HG02588 (cell line): Measurements from ENCODE around the gene TMIE.

Source experiments
- ATAC-seq: cut with Tn5 transposase; IDR thresholded peaks from one replicate; pipeline ENCODE4 v1.9.1; 2021; ENCODE audit warnings: mild to moderate bottlenecking, moderate library complexity; ENCODE audit not compliant: unreplicated experiment

The TMIE gene, protein sequence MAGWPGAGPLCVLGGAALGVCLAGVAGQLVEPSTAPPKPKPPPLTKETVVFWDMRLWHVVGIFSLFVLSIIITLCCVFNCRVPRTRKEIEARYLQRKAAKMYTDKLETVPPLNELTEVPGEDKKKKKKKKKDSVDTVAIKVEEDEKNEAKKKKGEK

DNA sequence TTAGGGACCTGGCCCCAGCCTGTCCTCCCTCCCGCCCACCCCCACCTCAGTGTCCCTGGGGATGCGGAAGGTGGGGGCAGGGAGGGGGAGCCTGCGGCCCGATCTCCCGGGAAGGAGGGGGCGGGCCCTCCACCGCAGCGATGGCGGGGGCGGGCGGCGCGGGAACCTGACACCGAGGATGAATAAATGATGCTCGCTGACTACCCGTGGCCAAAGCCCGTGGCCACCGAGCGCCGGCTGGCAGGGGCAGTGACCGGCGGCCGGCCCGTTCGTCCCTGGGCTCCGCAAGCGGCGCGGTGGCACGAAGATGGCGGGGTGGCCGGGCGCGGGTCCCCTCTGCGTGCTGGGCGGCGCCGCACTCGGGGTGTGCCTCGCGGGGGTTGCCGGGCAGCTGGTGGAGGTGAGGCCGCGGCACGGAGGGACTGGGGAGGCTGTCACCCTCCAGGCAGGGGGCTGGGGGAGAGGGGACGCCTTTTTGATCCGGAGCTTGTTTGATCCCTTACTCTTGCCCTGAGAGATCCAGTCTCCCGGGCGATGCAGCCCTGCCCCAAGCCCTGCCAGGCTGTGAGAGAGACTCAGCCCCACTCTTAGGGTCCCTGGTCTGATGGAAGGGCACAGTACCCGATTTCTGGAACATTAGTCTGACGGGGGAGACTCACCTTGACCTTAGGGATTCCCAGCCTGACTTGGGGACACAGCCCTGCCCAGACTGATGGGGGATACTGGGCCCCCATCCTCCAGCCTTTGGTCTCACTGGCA, at the start of gene TMIE:
Gene TMIE, plus strand, starts transcription at position 212 of the 759 bp plus-strand sequence. Its CDS starts 96 bp downstream, at position 308.
- no peak for ATAC-seq

DNA sequence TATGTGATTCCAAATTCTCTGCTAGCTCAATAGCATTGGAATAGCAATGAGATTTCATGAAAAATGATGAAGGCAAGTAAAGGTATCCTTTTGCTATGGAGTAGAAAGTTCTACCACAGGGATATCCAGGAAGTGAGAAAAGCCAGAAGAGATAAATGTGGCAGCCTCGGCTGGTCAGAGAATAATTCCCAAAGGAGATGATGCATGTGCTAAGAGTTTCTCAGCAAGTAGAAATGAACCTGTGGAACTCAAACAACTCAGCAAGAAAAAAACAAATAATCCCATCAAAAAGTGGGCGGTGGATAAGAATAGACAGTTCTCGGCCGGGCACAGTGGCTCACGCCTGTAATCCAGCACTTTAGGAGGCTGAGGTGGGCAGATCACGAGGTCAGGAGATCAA, 45.9 kb upstream of the TMIE start:
- ATAC-seq = no peak

DNA sequence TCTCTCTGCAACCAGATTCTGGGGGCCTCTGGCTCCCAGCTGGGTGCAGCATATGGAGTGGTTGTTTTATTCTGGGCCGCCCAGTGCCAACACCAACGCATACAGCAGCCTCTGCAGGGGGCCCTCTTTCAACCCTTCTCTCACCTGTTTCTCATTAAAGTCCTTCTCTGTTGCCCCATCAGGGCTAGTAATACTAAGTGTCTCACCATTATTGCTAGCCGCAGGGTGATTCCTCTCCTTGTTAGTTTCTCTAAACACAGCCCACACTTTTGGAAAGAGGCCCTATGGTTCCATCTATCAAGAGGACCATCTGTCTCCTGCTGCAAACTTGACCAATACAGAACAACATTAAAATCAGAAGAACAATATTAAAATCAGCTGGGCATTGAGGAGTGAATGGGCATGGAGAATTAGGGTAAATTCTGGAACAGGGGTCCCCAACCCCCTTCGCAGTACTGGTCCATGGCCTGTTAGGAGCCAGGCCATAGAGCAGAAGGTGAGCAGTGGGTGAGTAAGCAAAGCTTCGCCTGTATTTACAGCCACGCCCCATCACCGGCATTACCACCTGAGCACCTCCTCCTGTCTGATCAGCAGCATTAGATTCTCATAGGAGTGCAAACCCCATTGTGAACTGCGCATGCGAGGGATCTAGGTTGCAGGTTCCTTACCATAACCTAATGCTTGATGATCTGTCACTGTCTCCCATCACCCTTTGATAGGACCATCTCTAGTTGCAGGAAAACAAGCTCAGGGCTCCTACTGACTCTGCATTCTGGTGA, 44.2 kb upstream of the TMIE start:
- ATAC-seq = no peak

DNA sequence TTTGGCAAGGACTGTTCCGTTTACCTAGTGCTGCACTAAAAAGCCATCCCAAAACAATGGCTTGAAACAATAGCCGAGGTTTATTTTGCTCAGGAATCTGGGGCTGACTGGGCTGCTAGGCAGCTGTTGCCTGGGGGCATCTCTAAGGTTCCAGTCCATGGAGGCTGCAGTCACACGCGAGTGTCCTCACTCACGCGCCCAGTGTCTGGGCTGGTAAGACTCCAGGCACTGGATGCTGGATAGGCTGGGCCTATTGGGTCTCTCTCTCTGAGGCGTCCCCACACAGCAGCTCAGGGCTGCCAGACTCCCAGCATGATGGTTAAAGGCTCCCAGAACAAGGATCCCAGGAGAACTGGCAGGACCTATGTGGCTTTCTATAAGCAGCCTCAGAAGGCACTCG, 41.9 kb upstream of the TMIE start:
- no peak for ATAC-seq

DNA sequence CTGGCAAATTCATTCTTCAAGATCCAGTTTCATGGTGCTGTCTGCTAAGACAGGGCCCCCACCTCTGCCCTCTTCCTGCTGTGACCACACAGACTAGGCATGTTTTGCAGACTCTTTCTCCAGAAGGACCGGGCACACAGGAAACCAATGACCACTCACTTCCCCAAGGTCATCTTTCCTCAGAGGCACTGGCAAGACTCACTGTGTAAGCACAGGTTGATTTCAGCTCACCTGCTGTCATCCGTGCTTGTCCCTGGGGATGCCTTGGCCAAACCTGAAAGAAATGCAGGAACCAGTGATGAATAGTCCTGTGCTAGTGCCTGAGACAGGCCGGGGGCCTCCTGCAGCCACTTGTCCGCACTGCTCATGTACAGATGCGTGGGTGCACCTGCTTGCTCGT, 41.2 kb upstream of the TMIE start:
- ATAC-seq = no peak

DNA sequence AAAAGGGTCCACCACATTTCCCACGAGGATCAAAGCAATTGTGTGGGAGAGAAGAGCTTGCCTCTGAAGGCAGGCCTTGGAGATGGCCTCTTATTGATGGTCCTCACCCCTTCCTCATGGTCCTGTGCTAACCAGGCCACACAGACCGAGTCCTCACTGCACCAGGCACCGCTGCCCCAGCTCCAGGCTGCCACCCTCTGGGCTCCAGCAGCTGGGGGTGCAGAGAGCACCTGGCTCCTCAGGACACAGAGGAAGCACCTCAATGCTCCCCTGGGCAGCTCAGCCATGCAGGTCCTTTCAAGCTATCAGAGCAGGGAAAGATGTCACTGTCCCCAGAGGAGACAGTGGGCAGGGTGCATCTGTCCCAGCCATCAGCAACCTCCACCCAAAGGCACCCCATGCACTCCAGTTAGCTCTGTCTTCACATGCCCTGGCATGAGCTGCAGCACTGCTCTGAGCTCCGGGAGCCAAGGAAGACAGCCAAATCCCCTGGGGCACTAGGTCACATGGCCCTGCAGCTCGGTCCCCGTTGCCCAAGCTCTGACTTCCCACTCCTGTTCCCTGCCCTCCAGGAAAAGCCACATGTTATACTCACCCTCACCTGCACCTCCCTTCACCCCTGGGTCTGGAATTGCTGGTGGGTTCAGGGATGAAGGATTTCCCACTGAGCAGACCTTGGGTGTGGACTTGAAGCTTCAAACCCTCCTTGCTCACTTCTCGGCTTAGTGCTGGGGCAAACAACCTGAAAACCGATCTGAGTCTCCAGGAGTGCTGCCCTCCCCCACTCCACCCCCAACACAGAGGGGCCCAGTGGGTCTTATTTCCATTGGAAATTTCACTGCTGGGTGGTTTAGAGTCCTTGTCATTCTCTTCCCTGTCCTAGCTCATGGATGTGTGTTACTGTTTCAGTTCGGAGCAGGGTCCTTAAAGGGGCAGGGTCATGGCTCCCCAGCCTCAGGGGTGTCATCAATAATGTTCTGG, 40.4 kb upstream of the TMIE start:
- no peak for ATAC-seq

DNA sequence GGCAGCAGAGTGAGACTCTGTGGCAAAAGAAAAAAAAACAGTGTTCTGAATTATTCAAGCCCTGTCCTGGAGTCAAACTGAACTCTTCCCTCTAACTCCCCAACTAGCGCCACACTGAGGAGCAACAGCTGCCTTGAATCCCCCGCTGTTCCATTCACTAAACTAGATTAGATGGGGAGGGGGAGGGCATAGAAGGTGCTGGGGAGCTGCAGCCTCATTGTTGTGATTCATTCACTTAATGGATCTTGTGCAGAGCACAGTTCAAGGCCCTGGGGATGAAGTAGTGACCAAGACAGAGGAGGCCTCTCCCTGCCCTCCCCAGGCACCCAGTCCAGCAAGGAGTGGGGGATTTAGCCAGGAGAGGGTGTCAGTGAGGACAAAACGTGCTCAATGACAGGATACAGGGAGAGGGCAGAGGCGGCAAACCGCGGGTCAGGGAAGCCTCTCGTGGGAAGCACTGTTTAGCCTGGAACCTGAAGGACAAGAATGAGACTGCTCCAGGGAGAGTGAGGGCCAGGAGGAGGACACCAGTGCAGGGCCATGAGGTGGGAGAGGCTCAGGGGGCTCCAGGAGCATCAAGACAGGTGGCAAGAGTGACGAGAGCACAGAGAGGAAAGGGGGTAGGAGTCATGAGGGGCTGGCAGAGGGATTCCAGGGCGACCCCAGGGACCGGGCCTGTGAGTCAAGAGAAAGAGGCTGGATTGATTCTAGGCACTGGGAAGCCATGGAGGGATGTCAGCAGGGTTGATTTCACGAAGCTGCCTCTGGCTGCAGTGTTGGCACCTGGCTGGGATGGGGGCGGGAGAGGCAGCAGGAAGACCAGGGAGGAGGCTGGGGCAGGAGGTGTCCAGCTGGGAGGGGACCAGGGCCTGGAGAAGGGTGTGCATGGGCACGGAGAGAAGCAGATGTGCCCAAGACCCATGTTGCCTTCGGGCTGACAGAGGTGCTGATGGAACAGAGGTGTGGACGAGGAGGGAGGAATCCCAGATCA, 39.1 kb upstream of the TMIE start:
- no peak for ATAC-seq

DNA sequence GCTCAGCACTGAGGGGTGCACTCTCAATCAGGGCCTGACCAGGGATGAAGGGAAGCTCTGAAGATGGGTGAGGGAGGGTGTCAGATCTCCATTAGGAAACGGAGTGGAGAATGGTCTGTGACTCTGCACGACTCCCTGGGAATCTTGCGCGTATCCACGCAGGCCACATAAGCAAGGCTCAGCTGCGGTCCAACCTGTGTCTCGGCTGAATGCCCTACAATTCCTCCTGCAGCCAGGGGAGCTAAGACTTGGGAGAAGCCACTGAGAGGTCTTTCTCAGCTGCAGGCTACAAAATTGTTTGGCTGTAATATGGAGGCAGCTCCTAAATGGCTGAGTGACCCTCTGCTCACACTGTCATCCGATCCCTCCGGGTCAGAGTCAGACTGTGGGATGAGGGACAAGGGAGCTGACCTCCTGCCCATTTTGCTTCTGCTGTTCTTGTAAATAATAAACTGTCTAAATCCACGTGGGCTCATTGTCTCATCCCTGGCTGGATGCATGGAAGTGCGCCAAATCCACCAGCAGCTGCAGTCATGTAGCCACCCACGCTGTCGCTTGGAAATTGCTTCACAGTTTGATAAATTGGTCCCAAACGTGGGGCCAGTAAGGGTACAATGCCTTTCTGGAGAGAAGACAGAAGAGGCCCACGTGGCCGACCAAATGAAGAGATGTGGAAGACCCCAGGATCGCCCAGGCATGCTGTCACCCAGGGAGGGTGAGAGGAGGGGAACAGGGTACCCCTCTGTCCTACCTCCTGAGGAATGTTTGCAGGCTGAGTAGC, 38.2 kb upstream of the TMIE start:
- no peak for ATAC-seq

DNA sequence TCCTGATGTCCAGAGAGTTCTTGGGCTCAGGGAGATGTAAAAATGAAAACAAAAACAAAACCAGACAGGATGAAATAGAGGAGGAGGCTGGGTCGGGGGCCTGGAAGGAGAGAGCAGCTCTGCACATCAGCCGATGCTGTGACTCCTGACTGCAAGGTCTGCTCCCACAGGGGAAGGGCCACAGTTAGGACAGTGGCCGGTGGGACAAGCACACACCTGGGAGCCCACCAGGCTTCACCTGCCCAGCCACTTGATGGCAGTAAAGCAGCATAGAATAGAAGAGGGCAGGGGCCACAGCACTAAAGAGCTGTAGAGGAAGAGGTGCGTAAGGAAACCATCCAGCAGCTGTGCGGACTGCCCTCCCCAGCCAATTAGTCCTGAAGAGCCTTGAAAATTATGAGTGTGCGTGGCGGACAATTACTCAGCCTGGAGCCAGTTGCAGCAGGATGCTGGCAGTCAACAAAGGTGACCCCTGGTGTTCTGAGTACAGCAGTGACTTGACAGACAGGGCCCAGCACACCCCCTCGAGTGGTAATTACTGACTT, 37.5 kb upstream of the TMIE start:
- ATAC-seq = no peak

DNA sequence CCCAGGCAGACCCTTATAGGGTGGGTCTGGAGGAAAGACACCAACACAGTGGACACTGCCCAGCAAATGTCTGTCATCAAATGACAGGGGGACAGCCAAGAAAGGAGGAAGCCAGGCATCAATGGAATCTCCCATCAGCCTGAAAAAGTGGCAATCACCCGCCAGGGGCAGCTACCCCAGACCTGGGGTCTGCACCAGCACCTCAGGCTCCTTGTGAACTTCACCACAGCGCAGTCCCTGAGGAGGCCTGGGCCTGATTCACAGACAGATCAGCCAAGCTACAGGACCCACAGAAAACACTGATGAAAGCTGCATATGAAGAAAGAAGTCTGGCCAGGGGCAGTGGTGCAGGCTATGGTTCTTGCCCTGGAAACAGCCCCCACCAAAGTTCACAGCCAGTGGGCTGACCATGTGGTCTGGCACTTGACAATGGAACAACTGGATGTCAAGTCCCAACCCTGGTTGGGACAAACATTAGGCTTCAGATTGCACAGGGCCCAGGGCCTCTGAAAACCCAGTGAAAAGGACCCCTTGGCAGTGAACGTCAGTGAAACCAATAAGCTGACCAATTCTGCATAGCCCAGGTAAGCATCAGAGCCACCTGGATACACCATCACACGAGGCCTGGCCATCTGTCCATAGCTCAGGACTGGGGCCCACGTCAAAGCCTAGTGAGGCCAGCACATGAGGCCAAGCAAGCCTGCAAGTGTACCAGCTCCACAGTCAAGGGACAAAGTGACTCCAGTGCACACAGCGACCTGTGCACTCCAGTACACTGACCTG, 36.8 kb upstream of the TMIE start:
- no peak for ATAC-seq

DNA sequence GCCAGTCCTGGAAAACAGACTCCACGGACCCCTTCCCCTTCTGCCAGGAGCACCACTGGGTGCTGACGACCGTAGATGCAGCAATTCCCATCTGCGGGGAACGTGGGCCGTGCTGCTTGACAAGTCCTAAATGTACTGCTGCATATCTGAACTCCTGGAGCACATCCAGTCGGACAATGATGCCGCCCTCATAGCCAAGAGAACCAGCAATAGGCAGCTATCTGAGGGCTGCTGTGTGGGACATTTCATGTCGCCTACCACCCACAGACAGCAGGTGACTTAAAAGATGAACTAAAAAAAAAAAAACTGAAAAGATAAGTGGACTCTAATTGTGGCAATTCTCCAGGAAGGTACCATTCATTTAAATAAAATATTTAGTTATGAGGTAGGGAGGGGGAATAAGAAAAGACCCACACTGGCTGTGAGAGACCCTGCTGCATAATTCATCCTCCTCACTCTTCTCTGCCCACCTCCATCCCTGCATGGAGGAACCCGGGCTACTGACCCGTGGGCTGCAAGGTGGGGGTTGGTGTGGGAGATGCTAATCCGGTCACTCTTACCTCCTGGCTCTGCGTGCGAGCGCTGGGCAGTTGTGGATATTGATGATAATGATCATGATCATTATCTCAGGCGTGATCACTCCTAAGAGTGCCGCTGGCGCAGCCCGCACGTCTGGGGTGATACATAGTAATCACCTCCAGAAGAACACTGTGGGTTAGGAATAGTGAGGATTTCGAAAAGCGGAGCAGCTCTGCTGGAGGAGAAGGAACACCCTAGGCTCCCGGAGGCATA, 36.0 kb upstream of the TMIE start:
- no peak for ATAC-seq

DNA sequence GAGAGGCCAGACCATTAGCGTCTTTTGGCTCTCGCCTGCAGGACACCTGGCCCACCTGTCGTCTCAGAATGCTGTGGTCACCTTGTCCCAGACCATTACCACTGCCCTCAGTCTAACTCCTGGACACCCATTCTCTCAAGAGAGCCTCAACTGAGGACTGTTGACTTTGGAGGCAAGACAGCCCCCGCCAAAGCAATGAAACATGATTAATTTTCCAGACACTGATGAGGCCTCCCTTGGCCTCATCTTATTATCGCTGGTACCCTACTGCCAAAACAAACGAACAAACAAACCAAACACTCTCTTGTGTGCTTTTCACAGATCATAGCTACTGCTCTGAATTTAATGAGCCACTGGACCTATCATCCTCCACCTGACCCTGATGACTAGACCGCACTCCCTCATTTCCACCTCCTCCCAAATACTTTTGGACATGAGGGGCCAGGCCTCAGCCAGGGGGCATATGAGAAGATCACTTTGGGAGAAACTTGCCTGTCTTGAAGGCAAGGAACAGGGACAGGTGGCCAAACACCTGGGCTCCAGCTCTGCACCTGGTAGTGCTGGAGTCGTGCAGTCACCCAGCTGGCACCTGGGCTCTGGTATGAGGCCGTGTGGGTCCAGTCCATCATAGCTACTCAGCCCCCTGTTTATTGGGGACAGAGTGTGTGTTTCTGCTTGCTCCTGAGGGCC, 35.3 kb upstream of the TMIE start:
- ATAC-seq = no peak

DNA sequence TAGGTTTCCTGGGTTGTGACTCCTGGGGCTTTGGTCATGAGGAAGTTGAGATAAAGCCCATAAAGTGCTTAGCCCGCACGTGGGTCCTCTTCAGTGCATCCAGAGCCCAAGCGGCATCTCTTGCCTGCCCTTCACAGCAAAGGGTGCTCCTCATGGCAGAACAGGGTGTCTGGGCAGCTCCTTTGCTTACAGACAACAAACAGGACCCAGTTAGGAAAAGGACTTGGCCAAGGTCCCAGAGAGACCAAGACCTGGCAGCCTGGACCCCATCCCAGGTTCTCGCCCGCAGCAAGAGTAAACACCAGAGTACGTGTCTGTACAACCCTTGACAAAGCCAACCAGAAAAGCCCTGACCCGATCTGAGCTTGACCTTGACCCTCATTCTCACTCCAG, 34.7 kb upstream of the TMIE start:
- no peak for ATAC-seq

DNA sequence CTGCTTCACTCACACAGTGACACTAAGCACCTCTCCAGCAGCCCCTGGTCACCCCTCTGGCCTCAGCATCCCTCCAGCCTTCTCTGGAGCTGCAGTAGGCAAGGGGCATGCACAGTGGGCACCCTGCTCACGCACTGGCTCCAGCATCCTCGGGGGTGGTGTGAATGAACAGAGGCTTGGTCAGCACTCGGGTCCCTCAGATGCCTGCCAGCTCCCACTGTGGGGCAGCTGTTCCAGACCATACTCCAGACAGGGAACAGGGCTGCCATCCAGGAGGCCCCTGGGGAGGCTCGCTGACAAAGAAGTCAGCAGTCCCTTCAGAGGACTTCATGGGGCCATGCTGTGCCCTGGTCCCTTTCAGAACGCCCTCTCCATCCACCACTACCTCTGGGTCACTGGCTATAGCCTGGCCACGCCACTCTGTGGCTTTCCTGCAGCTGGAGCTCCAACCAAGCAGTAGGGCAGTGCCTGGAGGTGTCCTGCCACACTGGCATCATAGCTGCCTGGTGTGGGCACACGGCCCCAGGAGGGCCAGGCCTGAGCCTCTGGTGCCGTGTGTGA, 34.1 kb upstream of the TMIE start:
- ATAC-seq = no peak

DNA sequence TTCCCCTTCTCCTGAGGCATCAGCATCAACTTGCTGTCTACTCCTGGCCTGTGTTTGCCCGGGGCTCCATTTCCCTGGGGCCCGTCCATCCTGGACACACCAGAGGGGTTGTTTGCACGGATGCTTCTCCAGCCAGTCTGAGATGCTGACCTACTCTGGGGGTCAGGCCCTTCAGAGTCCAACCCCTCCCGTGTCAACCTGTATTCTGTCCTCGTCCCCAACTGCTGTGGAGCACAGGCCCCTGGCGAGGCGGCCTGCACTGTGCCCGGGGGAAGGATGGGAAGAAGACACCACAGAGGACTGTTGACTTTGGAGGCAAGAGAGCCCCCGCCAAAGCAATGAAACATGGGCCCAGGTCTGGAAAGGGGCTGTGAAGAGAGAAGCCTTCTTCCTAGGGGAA, 33.5 kb upstream of the TMIE start:
- no peak for ATAC-seq

DNA sequence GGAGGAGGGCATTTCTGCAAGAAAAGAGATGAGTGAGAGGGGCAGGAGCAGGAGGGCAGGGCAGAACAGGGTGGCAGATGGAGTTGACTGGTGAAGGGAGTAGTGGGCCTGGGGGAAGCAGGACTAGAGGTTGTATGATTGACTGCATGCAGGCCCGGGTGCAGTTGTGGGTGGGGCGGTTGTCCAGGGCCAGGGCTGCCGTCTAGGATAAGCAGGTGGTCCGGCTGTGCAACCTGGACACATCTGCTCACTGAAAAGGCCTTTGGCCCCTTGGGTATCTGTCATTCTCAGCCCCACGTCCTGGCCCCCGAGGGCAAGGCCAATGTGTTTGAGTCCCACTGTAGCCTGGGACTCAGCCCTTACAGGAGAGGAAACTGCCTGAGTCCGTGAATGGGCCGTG, 33.1 kb upstream of the TMIE start:
- ATAC-seq = no peak
